Hepatocyte (in vitro differentiated cells): Measurements from ENCODE around the gene TEN1. TPM values are rescaled to one million over a fixed set of nuclear protein-coding genes. Genes with fewer than 3 reads are reported as not detected.

Source experiments
- DNase-seq: peaks from one replicate; pipeline ENCODE4 v3.0.0-alpha.2; 2016; ENCODE audit warnings: low spot score
- H2AFZ ChIP-seq: fragments of 200-600 bp; sonication (generic); 2 replicates; pipeline ENCODE4 v1.6.0; 2016; ENCODE audit warnings: antibody characterized with exemption, mild to moderate bottlenecking
- H3K27ac ChIP-seq: fragments of 200-600 bp; sonication (generic); 2 replicates; pipeline ENCODE4 v1.5.1; 2016; ENCODE audit warnings: mild to moderate bottlenecking
- H3K27me3 ChIP-seq: fragments of 200-600 bp; sonication (generic); 2 replicates; pipeline ENCODE4 v1.6.1; 2016
- H3K36me3 ChIP-seq: fragments of 200-600 bp; sonication (generic); replicated peaks from 2 replicates; pipeline ENCODE4 v1.5.1; 2016; ENCODE audit warnings: low read depth; ENCODE audit not compliant: insufficient read depth
- H3K4me1 ChIP-seq: fragments of 200-600 bp; sonication (generic); 2 replicates; pipeline ENCODE4 v1.5.1; 2016; ENCODE audit warnings: mild to moderate bottlenecking, moderate library complexity; ENCODE audit not compliant: insufficient read depth
- H3K4me2 ChIP-seq: fragments of 200-600 bp; sonication (generic); 2 replicates; pipeline ENCODE4 v1.6.0; 2016
- H3K4me3 ChIP-seq: fragments of 200-600 bp; sonication (generic); 2 replicates; pipeline ENCODE4 v1.5.1; 2016; ENCODE audit warnings: mild to moderate bottlenecking
- H3K79me2 ChIP-seq: fragments of 200-600 bp; sonication (generic); 2 replicates; pipeline ENCODE4 v1.6.0; 2017; ENCODE audit warnings: mild to moderate bottlenecking
- H3K9me2 ChIP-seq: fragments of 200-600 bp; sonication (generic); replicated peaks from 2 replicates; pipeline ENCODE4 v1.6.0; 2017; ENCODE audit warnings: mild to moderate bottlenecking; ENCODE audit not compliant: insufficient read depth
- H3K9me3 ChIP-seq: fragments of 200-600 bp; sonication (generic); 2 replicates; pipeline ENCODE4 v1.5.1; 2016; ENCODE audit warnings: low read depth, mild to moderate bottlenecking
- H4K20me1 ChIP-seq: fragments of 200-600 bp; sonication (generic); 2 replicates; pipeline ENCODE4 v1.6.0; 2016; ENCODE audit warnings: mild to moderate bottlenecking; ENCODE audit not compliant: insufficient read depth, poor library complexity, severe bottlenecking
- EZH2 ChIP-seq: fragments of 200-600 bp; sonication (generic); IDR thresholded peaks from 2 replicates; pipeline ENCODE4 v1.6.1; 2016; ENCODE audit warnings: antibody characterized with exemption, mild to moderate bottlenecking, borderline replicate concordance
- EZH2phosphoT487 ChIP-seq: fragments of 200-600 bp; sonication (generic); IDR thresholded peaks from one replicate; pipeline ENCODE4 v1.6.1; 2018; ENCODE audit warnings: antibody characterized with exemption, mild to moderate bottlenecking, low read depth, moderate library complexity; ENCODE audit not compliant: unreplicated experiment, severe bottlenecking
- WGBS: methylation state at CpG from one replicate; pipeline ENCODE4 v1.1.6; 2016; ENCODE audit warnings: low lambda C conversion rate; ENCODE audit errors: missing lambda C conversion rate; 5-methylcytosine and 5-hydroxymethylcytosine counted together
- polyA plus RNA-seq: library from polyadenylated mRNA; unstranded; fragments of >200 nt; fragmentation: Nextera tagmentation; extraction: Ambion mirVana; gene quantifications from 2 replicates; pipeline ENCODE4 v1.2.1, GENCODE V29; 2016
- total RNA-seq: library from RNA; depleted of rRNA; stranded (reverse); fragments of >200 nt; gene quantifications from 2 replicates; pipeline ENCODE4 v1.2.3, GENCODE V29; 2014
- TF ChIP-seq, protein P1 (sequence below): fragments of 200-600 bp; sonication (generic); IDR thresholded peaks from 2 replicates; pipeline ENCODE4 v1.5.1; 2016; ENCODE audit warnings: antibody characterized with exemption, mild to moderate bottlenecking; ENCODE audit not compliant: poor library complexity

TEN1 gene
- total and polyA plus RNA-seq, 2 experiments from 2014 or later: 13.3 to 29.9 TPM

GRCh38 chr17:75996665-75997590 is 17.9 kb downstream of the TEN1 start:
- Histone ChIP-seq H3K27ac (peak overlapping the region; percentile 93), H3K9me2 (no peaks in the 10 kb centered on the region), H3K4me3 (no peak overlapping the region), H3K27me3 (no peaks in the 10 kb centered on the region), H3K4me1 (peaks cover 25% of the 10 kb centered on the region), H4K20me1 (no peaks in the 10 kb centered on the region), H3K9me3 (no peaks in the 10 kb centered on the region), H2AFZ (no peak overlapping the region), H3K36me3 (no peaks in the 10 kb centered on the region), H3K79me2 (no peaks in the 10 kb centered on the region), H3K4me2 (peak overlapping the region; percentile 62)
- DNase-seq: peak; percentile 72
- TF ChIP-seq EZH2 (no peak), EZH2phosphoT487 (no peak)
- TF ChIP-seq, protein P1, sequence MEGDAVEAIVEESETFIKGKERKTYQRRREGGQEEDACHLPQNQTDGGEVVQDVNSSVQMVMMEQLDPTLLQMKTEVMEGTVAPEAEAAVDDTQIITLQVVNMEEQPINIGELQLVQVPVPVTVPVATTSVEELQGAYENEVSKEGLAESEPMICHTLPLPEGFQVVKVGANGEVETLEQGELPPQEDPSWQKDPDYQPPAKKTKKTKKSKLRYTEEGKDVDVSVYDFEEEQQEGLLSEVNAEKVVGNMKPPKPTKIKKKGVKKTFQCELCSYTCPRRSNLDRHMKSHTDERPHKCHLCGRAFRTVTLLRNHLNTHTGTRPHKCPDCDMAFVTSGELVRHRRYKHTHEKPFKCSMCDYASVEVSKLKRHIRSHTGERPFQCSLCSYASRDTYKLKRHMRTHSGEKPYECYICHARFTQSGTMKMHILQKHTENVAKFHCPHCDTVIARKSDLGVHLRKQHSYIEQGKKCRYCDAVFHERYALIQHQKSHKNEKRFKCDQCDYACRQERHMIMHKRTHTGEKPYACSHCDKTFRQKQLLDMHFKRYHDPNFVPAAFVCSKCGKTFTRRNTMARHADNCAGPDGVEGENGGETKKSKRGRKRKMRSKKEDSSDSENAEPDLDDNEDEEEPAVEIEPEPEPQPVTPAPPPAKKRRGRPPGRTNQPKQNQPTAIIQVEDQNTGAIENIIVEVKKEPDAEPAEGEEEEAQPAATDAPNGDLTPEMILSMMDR: no peak
- 53% methylated on average over 17 of the region's 18 CpGs for WGBS

DNA sequence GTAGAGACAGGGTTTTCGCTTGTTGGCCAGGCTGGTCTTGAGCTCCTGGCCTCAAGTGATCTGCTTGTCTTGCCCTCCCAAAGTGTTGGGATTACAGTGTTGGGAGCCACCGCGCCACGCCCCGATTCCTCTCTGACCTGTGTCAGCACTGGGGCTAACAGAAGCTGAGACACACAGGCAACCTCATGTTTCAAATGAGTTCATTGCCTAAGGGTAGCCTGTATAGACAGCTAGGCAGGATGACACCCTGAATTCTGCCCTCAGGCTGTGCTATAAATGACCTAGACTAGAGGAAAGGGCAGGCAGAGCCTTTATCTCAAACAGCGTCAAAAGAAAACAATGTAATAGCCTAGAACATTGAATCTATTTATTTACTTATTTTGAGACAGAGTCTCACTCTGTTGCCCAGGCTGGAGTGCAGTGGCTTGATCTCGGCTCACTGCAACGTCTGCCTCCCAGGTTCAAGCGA is 19.3 kb downstream of the TEN1 start:
- no peaks in the 10 kb centered on the region for H3K9me2 ChIP-seq
- DNase-seq: no peak
- no peaks in the 10 kb centered on the region for H3K9me3 ChIP-seq
- no peak overlapping the region for H3K4me3 ChIP-seq
- H3K79me2 ChIP-seq: no peaks in the 10 kb centered on the region
- H3K27ac ChIP-seq: peak overlapping the region; percentile 93
- no peaks in the 10 kb centered on the region for H3K27me3 ChIP-seq
- H3K4me2 ChIP-seq: no peak overlapping the region
- H3K4me1 ChIP-seq: peaks cover 27% of the 10 kb centered on the region
- no peaks in the 10 kb centered on the region for H4K20me1 ChIP-seq
- TF ChIP-seq, protein P1: no peak
- no peak for TF ChIP-seq EZH2
- no peak for TF ChIP-seq EZH2phosphoT487
- WGBS: 85% methylated on average over 9 of the region's 9 CpGs
- no peaks in the 10 kb centered on the region for H3K36me3 ChIP-seq
- no peak overlapping the region for H2AFZ ChIP-seq

GRCh38 chr17:76000016-76000754 is 21.1 kb downstream of the TEN1 start:
- no peak overlapping the region for H3K4me2 ChIP-seq
- TF ChIP-seq, protein P1: peak; percentile 52
- TF ChIP-seq EZH2phosphoT487: no peak
- no peaks in the 10 kb centered on the region for H3K79me2 ChIP-seq
- H3K9me2 ChIP-seq: no peaks in the 10 kb centered on the region
- H3K9me3 ChIP-seq: no peaks in the 10 kb centered on the region
- DNase-seq: peak; percentile 64
- H3K27ac ChIP-seq: no peak overlapping the region
- WGBS: 83% methylated on average over 27 of the region's 31 CpGs
- no peak overlapping the region for H2AFZ ChIP-seq
- H3K4me3 ChIP-seq: no peak overlapping the region
- no peaks in the 10 kb centered on the region for H4K20me1 ChIP-seq
- H3K36me3 ChIP-seq: no peaks in the 10 kb centered on the region
- no peaks in the 10 kb centered on the region for H3K27me3 ChIP-seq
- H3K4me1 ChIP-seq: peaks cover 34% of the 10 kb centered on the region
